CD4-positive, alpha-beta T cell treated with Interleukin-10 for 1 hour (primary cell): ENCODE data around the gene ARHGAP18.

Experiments
- DNase-seq: peaks from one replicate; pipeline ENCODE4 v3.0.0-alpha.2; 2020

Gene ARHGAP18

GRCh38 chr6:129709769-129710449 lies at the start of gene ARHGAP18:
ARHGAP18 (minus strand) TSS chr6:129710177; CDS start chr6:129710136, 41 bp downstream.
- DNase-seq = peak; percentile 76

GRCh38 chr6:129755787-129756186 lies 45.8 kb upstream of the ARHGAP18 start:
- DNase-seq = no peak

GRCh38 chr6:129754750-129755149 lies 44.8 kb upstream of the ARHGAP18 start:
- DNase-seq = no peak

- DNase-seq = no peak
Measured at GRCh38 chr6:129753422-129753821, 43.4 kb upstream of the ARHGAP18 start.

- DNase-seq = no peak
Measured at GRCh38 chr6:129751384-129751783, 41.4 kb upstream of the ARHGAP18 start.

GRCh38 chr6:129750360-129750759 lies 40.4 kb upstream of the ARHGAP18 start:
- DNase-seq = no peak

- DNase-seq = peak; percentile 64
Measured at GRCh38 chr6:129749749-129750120, 39.8 kb upstream of the ARHGAP18 start.

GRCh38 chr6:129748901-129749748 lies 39.1 kb upstream of the ARHGAP18 start:
- DNase-seq = no peak

- DNase-seq = peak; percentile 68
Measured at GRCh38 chr6:129748212-129748900, 38.4 kb upstream of the ARHGAP18 start.

- no peak for DNase-seq
Measured at GRCh38 chr6:129747588-129748112, 37.7 kb upstream of the ARHGAP18 start.

- no peak for DNase-seq
Measured at GRCh38 chr6:129744880-129745237, 34.9 kb upstream of the ARHGAP18 start.

GRCh38 chr6:129744201-129744879 lies 34.4 kb upstream of the ARHGAP18 start:
- DNase-seq = no peak

- DNase-seq = no peak
Measured at GRCh38 chr6:129740013-129740412, 30.0 kb upstream of the ARHGAP18 start.

GRCh38 chr6:129736105-129736504 lies 26.1 kb upstream of the ARHGAP18 start:
- no peak for DNase-seq

- DNase-seq = no peak
Measured at GRCh38 chr6:129733290-129733689, 23.3 kb upstream of the ARHGAP18 start.

GRCh38 chr6:129732542-129732941 lies 22.6 kb upstream of the ARHGAP18 start:
- no peak for DNase-seq

GRCh38 chr6:129732034-129732433 lies 22.1 kb upstream of the ARHGAP18 start:
- no peak for DNase-seq

- no peak for DNase-seq
Measured at GRCh38 chr6:129731428-129731827, 21.5 kb upstream of the ARHGAP18 start.

GRCh38 chr6:129730477-129731165 lies 20.6 kb upstream of the ARHGAP18 start:
- DNase-seq = peak; percentile 71

- DNase-seq = no peak
Measured at GRCh38 chr6:129726650-129727049, 16.7 kb upstream of the ARHGAP18 start.

- DNase-seq = no peak
Measured at GRCh38 chr6:129725341-129725740, 15.4 kb upstream of the ARHGAP18 start.

GRCh38 chr6:129719692-129720091 lies 9.7 kb upstream of the ARHGAP18 start:
- DNase-seq = no peak
